GM12878 (cell line): ENCODE measurements around the gene AMPD2. TPM values are rescaled to one million over a fixed set of nuclear protein-coding genes. Genes with fewer than 3 reads are reported as not detected.

ENCODE experiments used
- ATF3 ChIP-seq: IDR thresholded peaks from 2 replicates; pipeline ENCODE4 v1.6.1; 2011; ENCODE audit warnings: low read depth, mild to moderate bottlenecking, low read length, moderate library complexity, borderline replicate concordance; ENCODE audit errors: extremely low read depth
- BCLAF1 ChIP-seq: fragments of 450-650 bp; IDR thresholded peaks from 2 replicates; pipeline ENCODE4 v1.6.1; 2017; ENCODE audit warnings: antibody characterized with exemption, mild to moderate bottlenecking, moderate library complexity
- E2F8 ChIP-seq: fragments of 450-650 bp; IDR thresholded peaks from 2 replicates; pipeline ENCODE4 v1.6.1; 2018; ENCODE audit warnings: mild to moderate bottlenecking, low read depth, moderate library complexity; ENCODE audit not compliant: partially characterized antibody
- MLLT1 ChIP-seq: fragments of 450-650 bp; IDR thresholded peaks from 2 replicates; pipeline ENCODE4 v1.6.1; 2016; ENCODE audit warnings: mild to moderate bottlenecking
- SREBF2 ChIP-seq: IDR thresholded peaks from 2 replicates; pipeline ENCODE4 v1.6.1; 2012; ENCODE audit warnings: mild to moderate bottlenecking, low read length
- SRF ChIP-seq, 2 experiments: IDR thresholded peaks; 2 replicates each; pipeline ENCODE4 v1.6.1; 2011; ENCODE audit warnings: low read depth in 2 of 2, low read length in 2 of 2, mild to moderate bottlenecking in 1 of 2, moderate library complexity in 1 of 2
- TCF3 ChIP-seq: IDR thresholded peaks from 2 replicates; pipeline ENCODE4 v1.6.1; 2012; ENCODE audit warnings: low read depth, mild to moderate bottlenecking, low read length, borderline replicate concordance; ENCODE audit not compliant: insufficient read depth
- polyA plus RNA-seq, 11 experiments: library from polyadenylated mRNA; depleted of rRNA in 4 of 11; unstranded in 6 of 11; stranded (reverse) in 5 of 11; fragments of >200 nt; fragmentation: Nextera tagmentation in 4 of 11; fragmentation: Illumina TruSeq in 1 of 11; extraction: Ambion mirVana in 4 of 11; extraction: Trizol in 1 of 11; gene quantifications; 1 replicate in 1 of 11; 2 replicates in 10 of 11; pipeline versions ENCODE4 v1.2.1 to v1.2.3, GENCODE V29; 2011 to 2016; ENCODE audit warnings: inconsistent platforms in 2 of 11, missing spikeins in 2 of 11, low read depth in 1 of 11
- total RNA-seq, 4 experiments: library from RNA; depleted of rRNA in 3 of 4; stranded (reverse); fragments of >200 nt in 3 of 4; fragmentation: Illumina TruSeq in 1 of 4; extraction: Trizol in 1 of 4; gene quantifications; 2 replicates each; pipeline versions ENCODE4 v1.2.1 to v1.2.3, GENCODE V29; 2013 to 2021

AMPD2 gene
- total and polyA plus RNA-seq, 10 of the 15 experiments (the other 5 are each of a cell fraction or from before 2014, with no cell fraction given): 2.0 to 75.9 (median 31.3) TPM

GRCh38 chr1:109653306-109653705, 33.7 kb downstream of the AMPD2 start (continued):
- TF ChIP-seq BCLAF1 (no peak), SRF (IDR thresholded peaks at IDR 0.05; ENCODE audit: low read depth in 2 of 2, low read length in 2 of 2) (no peak), TCF3 (no peak), ATF3 (no peak), SREBF2 (no peak), MLLT1 (no peak), E2F8 (no peak)
- TF ChIP-seq, all 136 proteins: peak for 0
